Gastrocnemius medialis (tissue), 4 donors: ENCODE measurements around the gene LCE1D. TPM values are rescaled to one million over a fixed set of nuclear protein-coding genes. Genes with fewer than 3 reads are reported as not detected.

ENCODE experiments used
- ATAC-seq, 2 donors: fragments of 150-250 bp; one replicate each; pipeline ENCODE4 v1.9.1; 2016
- DNase-seq, 2 donors: peaks; one replicate each; pipeline ENCODE4 v3.0.0-alpha.2; 2019
- H3K27ac ChIP-seq, 4 donors: fragments of 200-600 bp; sonication (generic); 1 replicate in 1 of 4; 2 replicates in 3 of 4; pipeline ENCODE4 v1.5.1; 2016 to 2018; ENCODE audit warnings: mild to moderate bottlenecking in 2 of 4, moderate library complexity in 1 of 4
- H3K27me3 ChIP-seq, 3 donors: fragments of 200-600 bp; sonication (generic) in 2 of 3; 1 replicate in 1 of 3; 2 replicates in 2 of 3; pipeline versions ENCODE4 v1.5.1 to v1.6.0; 2016 to 2019; ENCODE audit warnings: mild to moderate bottlenecking in 1 of 3, moderate library complexity in 1 of 3
- H3K36me3 ChIP-seq, 2 donors: fragments of 200-600 bp; sonication (generic) in 1 of 2; one replicate each; pipeline ENCODE4 v1.5.1; 2017 to 2018
- H3K4me1 ChIP-seq, 2 donors: fragments of 200-600 bp; sonication (generic) in 1 of 2; one replicate each; pipeline ENCODE4 v1.5.1; 2016 to 2017; ENCODE audit warnings: mild to moderate bottlenecking in 2 of 2
- H3K4me3 ChIP-seq, 4 donors: fragments of 200-600 bp; sonication (generic) in 3 of 4; 1 replicate in 1 of 4; 2 replicates in 3 of 4; pipeline ENCODE4 v1.5.1; 2016 to 2019; ENCODE audit warnings: mild to moderate bottlenecking in 2 of 4
- H3K9me3 ChIP-seq, 3 donors: fragments of 200-600 bp; sonication (generic) in 2 of 3; 1 replicate in 1 of 3; 2 replicates in 2 of 3; pipeline ENCODE4 v1.5.1; 2016 to 2019
- CTCF ChIP-seq, 5 experiments: fragments of 450-650 bp in 3 of 5; fragments of 200-600 bp in 2 of 5; sonication (generic) in 2 of 5; IDR thresholded peaks in 4 of 5; conservative IDR thresholded peaks in 1 of 5; 1 replicate in 4 of 5; 2 replicates in 1 of 5; pipeline ENCODE4 v1.5.1; 2016 to 2019; ENCODE audit warnings: antibody characterized with exemption in 5 of 5, mild to moderate bottlenecking in 3 of 5, moderate library complexity in 3 of 5
- POLR2A ChIP-seq, 2 donors: fragments of 450-650 bp; IDR thresholded peaks; one replicate each; pipeline ENCODE4 v1.6.1; 2017; ENCODE audit warnings: antibody characterized with exemption in 2 of 2, mild to moderate bottlenecking in 2 of 2, moderate library complexity in 2 of 2
- in situ Hi-C, 4 donors: fragments of 200-750 bp; cut with MboI; loops; one replicate each; pipeline versions ENCODE4 v1.15.0 to v1.8.0; 2017; ENCODE audit warnings: low sequenced_read_pairs in 4 of 4
- intact Hi-C: fragments of 100-400 bp; cut with DNase I; formaldehyde crosslinking; loops from one replicate; pipeline ENCODE4 v1.15.1; 2023; ENCODE audit warnings: low total_unique reads
- total RNA-seq, 4 donors: library from RNA; depleted of rRNA; stranded (reverse); fragments of >200 nt; gene quantifications; one replicate each; pipeline versions ENCODE4 v1.1.0 to v1.2.3, GENCODE V29; 2016

LCE1D gene
- total RNA-seq, 4 donors from 2014 or later: not detected

GRCh38 chr1:152801333-152801732 is 4.8 kb downstream of the LCE1D start:
- Histone ChIP-seq H3K4me3 (no peak overlapping the region), H3K27me3 (no peaks in the 10 kb centered on the region), H3K9me3 (no peaks in the 10 kb centered on the region), H3K27ac (no peak overlapping the region), H3K4me1 (no peaks in the 10 kb centered on the region), H3K36me3 (no peaks in the 10 kb centered on the region)
- TF ChIP-seq CTCF (IDR thresholded peaks at IDR 0.05 in 4 of 5, conservative IDR thresholded peaks at IDR 0.05 in 1 of 5) (no peak), POLR2A (IDR thresholded peaks at IDR 0.05) (no peak)
- intact Hi-C loops (no loop called here), in situ Hi-C loops (no loop called here)
- ATAC-seq: no peak
- DNase-seq: no peak

- H3K27me3 ChIP-seq: no peaks in the 10 kb centered on the region
- no peak within 1 kb of the TSS for H3K4me3 ChIP-seq
- H3K9me3 ChIP-seq: no peaks in the 10 kb centered on the region
- H3K36me3 ChIP-seq: no peaks in the 10 kb centered on the region
- TF ChIP-seq CTCF (IDR thresholded peaks at IDR 0.05 in 4 of 5, conservative IDR thresholded peaks at IDR 0.05 in 1 of 5) (no peak), POLR2A (IDR thresholded peaks at IDR 0.05) (no peak)
- in situ Hi-C loops (no loop called here), intact Hi-C loops (no loop called here)
- ATAC-seq (no peak), DNase-seq (no peak)
- H3K27ac ChIP-seq: no peak within 1 kb of the TSS
- H3K4me1 ChIP-seq: no peaks in the 10 kb centered on the region
These were observed 10.1 kb downstream of the LCE1D start, which contains the start of gene LCE1C for GRCh38 chr1:152806576-152806975. TSS of gene LCE1C (minus strand) at chr1:152806651. CDS start at chr1:152805478, 1,173 bp downstream.

GRCh38 chr1:152811050-152811449 is 14.5 kb downstream of the LCE1D start:
- Histone ChIP-seq H3K4me3 (no peak overlapping the region), H3K4me1 (no peaks in the 10 kb centered on the region), H3K9me3 (no peaks in the 10 kb centered on the region), H3K27me3 (no peaks in the 10 kb centered on the region), H3K27ac (no peak overlapping the region), H3K36me3 (no peaks in the 10 kb centered on the region)
- intact Hi-C loops: no loop called here
- no peak for ATAC-seq
- no peak for TF ChIP-seq POLR2A (IDR thresholded peaks at IDR 0.05)
- no peak for TF ChIP-seq CTCF (IDR thresholded peaks at IDR 0.05 in 4 of 5, conservative IDR thresholded peaks at IDR 0.05 in 1 of 5)
- in situ Hi-C loops: no loop called here
- DNase-seq: no peak

GRCh38 chr1:152811671-152812070 is 15.2 kb downstream of the LCE1D start, which contains the start of gene LCE1B:
TSS of gene LCE1B (plus strand) at chr1:152811971. CDS start at chr1:152812447, 476 bp downstream.
- H3K27ac ChIP-seq: no peak within 1 kb of the TSS
- H3K4me3 ChIP-seq: no peak within 1 kb of the TSS
- H3K27me3 ChIP-seq: no peaks in the 10 kb centered on the region
- DNase-seq: no peak
- no peaks in the 10 kb centered on the region for H3K4me1 ChIP-seq
- H3K36me3 ChIP-seq: no peaks in the 10 kb centered on the region
- TF ChIP-seq POLR2A (IDR thresholded peaks at IDR 0.05) (no peak), CTCF (IDR thresholded peaks at IDR 0.05 in 4 of 5, conservative IDR thresholded peaks at IDR 0.05 in 1 of 5) (no peak)
- ATAC-seq: no peak
- intact Hi-C loops: no loop called here
- in situ Hi-C loops: no loop called here
- H3K9me3 ChIP-seq: no peaks in the 10 kb centered on the region

GRCh38 chr1:152817309-152817708 is 20.8 kb downstream of the LCE1D start:
- Histone ChIP-seq H3K27ac (no peak overlapping the region), H3K36me3 (no peaks in the 10 kb centered on the region), H3K4me1 (no peaks in the 10 kb centered on the region), H3K4me3 (no peak overlapping the region), H3K27me3 (no peaks in the 10 kb centered on the region), H3K9me3 (no peaks in the 10 kb centered on the region)
- TF ChIP-seq POLR2A (IDR thresholded peaks at IDR 0.05) (no peak), CTCF (IDR thresholded peaks at IDR 0.05 in 4 of 5, conservative IDR thresholded peaks at IDR 0.05 in 1 of 5) (no peak)
- in situ Hi-C loops (no loop called here), intact Hi-C loops (no loop called here)
- no peak for ATAC-seq
- no peak for DNase-seq
